ENCODE measurements around the gene TBC1D13. TPM values are rescaled to one million over a fixed set of nuclear protein-coding genes. Genes with fewer than 3 reads are reported as not detected.

TBC1D13 gene
- total and polyA plus RNA-seq, 2 of the 4 experiments (the other 2 are of a cell fraction) = 9.1 to 26.4 TPM

GRCh38 chr9:128768606-128769005 lies 18.4 kb upstream of the TBC1D13 start:
- Histone ChIP-seq H3K4me2 (ENCODE audit: low read depth, low read length) (no peak overlapping the region), H3K27ac (ENCODE audit: insufficient read depth, low read length) (no peak overlapping the region), H3K9ac (ENCODE audit: low read depth, low read length) (no peak overlapping the region), H4K20me1 (ENCODE audit: insufficient read depth, low read length) (peaks cover 7% of the 10 kb centered on the region; the same call in 1 of the 2 replicates), H3K79me1 (ENCODE audit: low read depth in 1 of 2, low read length in 2 of 2) (peaks cover 20 to 70% of the 10 kb centered on the region in 2 experiments), H2BK120ac (ENCODE audit: low read depth, low read length) (no peak overlapping the region), H2BK5ac (ENCODE audit: low read depth, low read length, poor library complexity, severe bottlenecking) (no peak overlapping the region), H3K18ac (ENCODE audit: low read depth, low read length) (no peak overlapping the region), H3K4me1 (ENCODE audit: control insufficient read depth, insufficient read depth, low read length) (peaks cover 5% of the 10 kb centered on the region), H3K14ac (replicated peaks; ENCODE audit: low read depth, low read length) (no peak overlapping the region), H3K9me1 (ENCODE audit: insufficient read depth, low read length) (peaks cover 7% of the 10 kb centered on the region; the same call in 1 of the 2 replicates), H3K4ac (ENCODE audit: low read depth, low read length) (no peak overlapping the region), H3K4me3 (ENCODE audit: insufficient read depth, low read depth, low read length) (no peak overlapping the region), H2AK9ac (replicated peaks; ENCODE audit: low read depth, low read length, poor library complexity) (no peak overlapping the region), H3K23ac (ENCODE audit: low read depth, low read length) (no peak overlapping the region), H2AK5ac (ENCODE audit: low read depth, low read length) (no peak overlapping the region), H4K91ac (ENCODE audit: insufficient read depth, low read depth, low read length) (no peak overlapping the region), H3K56ac (ENCODE audit: extremely low read depth, insufficient read depth, low read length) (no peak overlapping the region), H3K36me3 (ENCODE audit: control insufficient read depth, insufficient read depth, low read length) (peaks cover 4% of the 10 kb centered on the region), H3K9me3 (ENCODE audit: control insufficient read depth, insufficient read depth, low read length) (no peaks in the 10 kb centered on the region), H4K5ac (ENCODE audit: low read depth, low read length) (no peak overlapping the region), H4K8ac (ENCODE audit: low read depth in 2 of 2, low read length in 2 of 2) (no peak overlapping the region), H2AFZ (replicated peaks; ENCODE audit: low read length, poor library complexity) (no peak overlapping the region), H2BK20ac (ENCODE audit: low read depth, low read length) (no peak overlapping the region), H3K27me3 (ENCODE audit: control insufficient read depth, insufficient read depth, low read length) (no peaks in the 10 kb centered on the region), H2BK15ac (ENCODE audit: low read depth, low read length) (no peak overlapping the region)
- ATAC-seq (ENCODE audit: low read depth) = no peak
- dilution Hi-C loops (cut with HindIII; ENCODE audit: low sequenced_read_pairs, unreplicated experiment) = no loop called here
- CTCF ChIA-PET = interaction anchor here (1.4 kb wide), 1 partner anchor 50 kb away, joined by 3 read pairs; the partner anchor contains the start of gene ENDOG
- WGBS, 2 experiments (ENCODE audit: extremely low coverage in 2 of 2, insufficient read length in 1 of 2) = no CpG with 5 or more reads among the region's 6 CpGs
- in situ Hi-C loops (cut with MboI; ENCODE audit: low sequenced_read_pairs) = no loop called here
- no TSS peak for BruUV-seq (replicated peaks)
- DNase-seq = no peak
- TF ChIP-seq RAD21 (IDR thresholded peaks at IDR 0.05; ENCODE audit: low read length) (no peak), BHLHE40 (IDR thresholded peaks at IDR 0.05; ENCODE audit: low read depth, low read length) (no peak), SMC3 (IDR thresholded peaks at IDR 0.05; ENCODE audit: low read depth, low read length) (no peak), CTCF (conservative IDR thresholded peaks at IDR 0.05; ENCODE audit: low read depth, low read length) (no peak), MXI1 (IDR thresholded peaks at IDR 0.05; ENCODE audit: borderline replicate concordance, low read depth, low read length) (no peak), POLR2A (IDR thresholded peaks at IDR 0.05; ENCODE audit: low read depth, low read length) (no peak), RFX5 (IDR thresholded peaks at IDR 0.05; ENCODE audit: low read depth, low read length) (no peak), FOS (IDR thresholded peaks at IDR 0.05; ENCODE audit: low read depth, low read length) (no peak), MAFK (IDR thresholded peaks at IDR 0.05; ENCODE audit: low read depth, low read length) (no peak), USF2 (IDR thresholded peaks at IDR 0.05; ENCODE audit: low read depth, low read length) (no peak)
- intact Hi-C loops (cut with micrococcal nuclease) = no loop called here
- POLR2A ChIA-PET (ENCODE audit: unreplicated experiment) = no interaction called here

Data from IMR-90 (cell line).